ENCODE results near the gene FER. TPM values are rescaled to one million over a fixed set of nuclear protein-coding genes. Genes with fewer than 3 reads are reported as not detected.
A peak's percentile ranks its signal among the peaks of the same experiment; 100 is the strongest.
"Not testable (repeated sequence)": the region's sequence is repeated elsewhere in the genome, so short reads cannot be mapped to it uniquely, and the experiment has no call there.

FER gene
- total RNA-seq, 1 experiment from 2014 or later, result 29.3 TPM

GRCh38 chr5:109034306-109034705 is 286.6 kb downstream of the FER start:
- no peak for DNase-seq (ENCODE audit: low spot score)

GRCh38 chr5:109035436-109035835 is 287.7 kb downstream of the FER start:
- DNase-seq (ENCODE audit: low spot score), result no peak

GRCh38 chr5:109038209-109038840 is 290.6 kb downstream of the FER start:
- no peak for DNase-seq (ENCODE audit: low spot score)

GRCh38 chr5:109041317-109041716 is 293.6 kb downstream of the FER start:
- no peak for DNase-seq (ENCODE audit: low spot score)

GRCh38 chr5:109045710-109046109 is 298.0 kb downstream of the FER start:
- DNase-seq (ENCODE audit: low spot score), result peak; percentile 11

- DNase-seq (ENCODE audit: low spot score), result no peak
These were observed 301.9 kb downstream of the FER start for GRCh38 chr5:109049565-109049964.

GRCh38 chr5:109050321-109050720 is 302.6 kb downstream of the FER start:
- DNase-seq (ENCODE audit: low spot score), result not testable (repeated sequence)

GRCh38 chr5:109052216-109052615 is 304.5 kb downstream of the FER start:
- DNase-seq (ENCODE audit: low spot score), result not testable (repeated sequence)

GRCh38 chr5:109053995-109054417 is 306.3 kb downstream of the FER start:
- no peak for DNase-seq (ENCODE audit: low spot score)

GRCh38 chr5:109060378-109061025 is 312.8 kb downstream of the FER start:
- DNase-seq (ENCODE audit: low spot score), result no peak

GRCh38 chr5:109062664-109063063 is 315.0 kb downstream of the FER start:
- no peak for DNase-seq (ENCODE audit: low spot score)

- no peak for DNase-seq (ENCODE audit: low spot score)
These were observed 315.5 kb downstream of the FER start for GRCh38 chr5:109063223-109063622.

- no peak for DNase-seq (ENCODE audit: low spot score)
These were observed 329.0 kb downstream of the FER start for GRCh38 chr5:109076741-109077140.

GRCh38 chr5:109078448-109078847 is 330.8 kb downstream of the FER start:
- no peak for DNase-seq (ENCODE audit: low spot score)

GRCh38 chr5:109080481-109080880 is 332.8 kb downstream of the FER start:
- no peak for DNase-seq (ENCODE audit: low spot score)

- no peak for DNase-seq (ENCODE audit: low spot score)
These were observed 333.2 kb downstream of the FER start for GRCh38 chr5:109080896-109081295.

- no peak for DNase-seq (ENCODE audit: low spot score)
These were observed 336.2 kb downstream of the FER start for GRCh38 chr5:109083937-109084336.

- no peak for DNase-seq (ENCODE audit: low spot score)
These were observed 341.5 kb downstream of the FER start for GRCh38 chr5:109089191-109089590.

- DNase-seq (ENCODE audit: low spot score), result no peak
These were observed 351.4 kb downstream of the FER start for GRCh38 chr5:109099081-109099480.

- DNase-seq (ENCODE audit: low spot score), result no peak
These were observed 353.3 kb downstream of the FER start for GRCh38 chr5:109100971-109101370.

GRCh38 chr5:109102096-109102690 is 354.5 kb downstream of the FER start:
- DNase-seq (ENCODE audit: low spot score), result no peak

GRCh38 chr5:109105631-109106267 is 358.1 kb downstream of the FER start:
- DNase-seq (ENCODE audit: low spot score), result peak; percentile 49

- DNase-seq (ENCODE audit: low spot score), result no peak
These were observed 364.0 kb downstream of the FER start for GRCh38 chr5:109111680-109112079.

Measured in H4 (cell line).